Ascending aorta (tissue), 2 donors: Measurements from ENCODE around the gene SPEF2. TPM values are rescaled to one million over a fixed set of nuclear protein-coding genes. Genes with fewer than 3 reads are reported as not detected.
"Not testable (repeated sequence)": the region's sequence is repeated elsewhere in the genome, so short reads cannot be mapped to it uniquely, and the experiment has no call there.

Source experiments
- DNase-seq, 2 donors: peaks; one replicate each; pipeline ENCODE4 v3.0.0-alpha.2; 2019; ENCODE audit warnings: low spot score in 2 of 2
- H3K27ac ChIP-seq, 2 donors: fragments of 200-600 bp; sonication (generic); one replicate each; pipeline ENCODE4 v1.5.1; 2016 to 2017; ENCODE audit warnings: mild to moderate bottlenecking in 1 of 2
- H3K27me3 ChIP-seq: fragments of 200-600 bp; sonication (generic); one replicate; pipeline ENCODE4 v1.5.1; 2017
- H3K36me3 ChIP-seq, 2 donors: fragments of 200-600 bp; sonication (generic); one replicate each; pipeline ENCODE4 v1.5.1; 2016
- H3K4me1 ChIP-seq, 2 donors: fragments of 200-600 bp; sonication (generic); one replicate each; pipeline ENCODE4 v1.5.1; 2016 to 2017; ENCODE audit warnings: mild to moderate bottlenecking in 1 of 2
- H3K4me3 ChIP-seq, 2 donors: fragments of 200-600 bp; sonication (generic); one replicate each; pipeline ENCODE4 v1.5.1; 2016 to 2017; ENCODE audit warnings: mild to moderate bottlenecking in 1 of 2
- H3K9me3 ChIP-seq, 2 donors: fragments of 200-600 bp; sonication (generic); one replicate each; pipeline ENCODE4 v1.5.1; 2016
- intact Hi-C: fragments of 100-400 bp; cut with DNase I; formaldehyde crosslinking; loops from one replicate; pipeline ENCODE4 v1.15.1; 2023
- total RNA-seq: library from RNA; depleted of rRNA; stranded (reverse); fragments of >200 nt; gene quantifications from one replicate; pipeline ENCODE4 v1.1.0, GENCODE V29; 2016
- TF ChIP-seq, protein P1 (sequence below), 3 experiments: fragments of 200-600 bp in 2 of 3; fragments of 450-650 bp in 1 of 3; sonication (generic) in 2 of 3; IDR thresholded peaks; one replicate each; pipeline ENCODE4 v1.5.1; 2016 to 2019; ENCODE audit warnings: antibody characterized with exemption in 3 of 3, mild to moderate bottlenecking in 1 of 3, moderate library complexity in 1 of 3

Gene SPEF2
- total RNA-seq, 1 donor from 2014 or later, result 0.32 TPM

- Histone ChIP-seq H3K27ac (no peak overlapping the region), H3K36me3 (no peaks in the 10 kb centered on the region), H3K9me3 (no peaks in the 10 kb centered on the region), H3K4me1 (no peaks in the 10 kb centered on the region), H3K27me3 (no peaks in the 10 kb centered on the region), H3K4me3 (no peak overlapping the region)
- intact Hi-C loops, result no loop called here
- no peak for DNase-seq
- TF ChIP-seq, protein P1, sequence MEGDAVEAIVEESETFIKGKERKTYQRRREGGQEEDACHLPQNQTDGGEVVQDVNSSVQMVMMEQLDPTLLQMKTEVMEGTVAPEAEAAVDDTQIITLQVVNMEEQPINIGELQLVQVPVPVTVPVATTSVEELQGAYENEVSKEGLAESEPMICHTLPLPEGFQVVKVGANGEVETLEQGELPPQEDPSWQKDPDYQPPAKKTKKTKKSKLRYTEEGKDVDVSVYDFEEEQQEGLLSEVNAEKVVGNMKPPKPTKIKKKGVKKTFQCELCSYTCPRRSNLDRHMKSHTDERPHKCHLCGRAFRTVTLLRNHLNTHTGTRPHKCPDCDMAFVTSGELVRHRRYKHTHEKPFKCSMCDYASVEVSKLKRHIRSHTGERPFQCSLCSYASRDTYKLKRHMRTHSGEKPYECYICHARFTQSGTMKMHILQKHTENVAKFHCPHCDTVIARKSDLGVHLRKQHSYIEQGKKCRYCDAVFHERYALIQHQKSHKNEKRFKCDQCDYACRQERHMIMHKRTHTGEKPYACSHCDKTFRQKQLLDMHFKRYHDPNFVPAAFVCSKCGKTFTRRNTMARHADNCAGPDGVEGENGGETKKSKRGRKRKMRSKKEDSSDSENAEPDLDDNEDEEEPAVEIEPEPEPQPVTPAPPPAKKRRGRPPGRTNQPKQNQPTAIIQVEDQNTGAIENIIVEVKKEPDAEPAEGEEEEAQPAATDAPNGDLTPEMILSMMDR (IDR thresholded peaks at IDR 0.05), result no peak
Observed at GRCh38 chr5:35671541-35672295, 54.1 kb downstream of the SPEF2 start.

DNA sequence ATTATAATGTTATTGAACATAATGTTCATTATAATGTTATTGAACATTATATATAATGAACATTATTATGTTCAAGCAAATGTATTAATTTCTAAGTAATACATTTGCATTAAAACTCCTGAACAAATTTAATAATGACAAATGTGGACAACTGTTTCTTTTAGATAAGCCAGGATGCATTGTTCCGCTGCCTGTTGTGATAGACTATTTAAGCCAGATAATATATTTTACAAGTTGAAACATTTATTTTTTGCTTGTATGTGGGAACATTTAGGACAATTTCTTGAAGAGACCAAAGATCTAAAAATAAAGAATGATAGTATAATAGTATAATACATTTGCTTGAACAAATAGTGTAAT, 54.6 kb downstream of the SPEF2 start:
- H3K27me3 ChIP-seq, H3K4me1 ChIP-seq, H3K36me3 ChIP-seq, H3K9me3 ChIP-seq, H3K4me3 ChIP-seq, intact Hi-C loops, H3K27ac ChIP-seq, DNase-seq: not testable (repeated sequence)

DNA sequence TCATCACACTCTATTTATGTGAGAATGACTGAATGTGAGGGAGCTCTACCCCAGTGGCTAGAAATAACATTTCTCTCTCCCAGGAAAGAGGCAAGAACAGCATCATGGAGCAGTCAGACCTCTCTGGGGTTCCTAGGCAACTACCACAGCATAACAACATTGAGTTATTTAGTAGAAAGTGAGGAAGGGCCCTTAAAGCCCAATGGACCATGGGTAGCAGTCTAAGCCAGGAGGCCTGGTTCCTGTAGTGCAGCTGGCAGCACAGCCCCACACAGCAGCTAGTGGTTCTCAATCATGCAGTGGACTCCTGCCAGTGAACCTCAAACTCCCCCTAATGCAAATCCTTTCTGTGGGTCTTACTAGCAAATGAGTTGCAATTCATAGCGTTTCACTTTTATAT, 55.3 kb downstream of the SPEF2 start:
- H3K27me3 ChIP-seq, result no peaks in the 10 kb centered on the region
- H3K27ac ChIP-seq, result no peak overlapping the region
- no peaks in the 10 kb centered on the region for H3K4me1 ChIP-seq
- H3K36me3 ChIP-seq, result no peaks in the 10 kb centered on the region
- H3K9me3 ChIP-seq, result no peaks in the 10 kb centered on the region
- intact Hi-C loops, result no loop called here
- TF ChIP-seq, protein P1 (IDR thresholded peaks at IDR 0.05), result no peak
- DNase-seq, result no peak
- no peak overlapping the region for H3K4me3 ChIP-seq

DNA sequence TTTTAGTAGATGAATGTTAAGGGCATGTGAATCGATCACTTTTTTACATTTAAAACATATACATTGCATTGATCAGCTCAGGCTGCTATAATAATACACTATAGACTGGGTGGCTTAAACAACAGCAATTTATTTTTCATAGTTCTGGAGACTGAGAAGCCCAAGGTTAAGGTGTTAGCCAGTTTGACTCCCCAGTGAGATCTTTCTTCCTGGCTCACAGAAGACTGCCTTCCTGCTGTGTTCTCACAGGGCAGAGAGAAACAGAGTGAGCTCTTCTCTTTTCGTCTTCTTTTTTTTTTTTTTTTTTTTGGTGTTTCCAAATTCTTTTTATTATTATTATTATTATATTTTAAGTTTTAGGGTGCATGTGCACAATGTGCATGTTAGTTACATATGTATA, 56.4 kb downstream of the SPEF2 start:
- intact Hi-C loops, result no loop called here
- TF ChIP-seq, protein P1 (IDR thresholded peaks at IDR 0.05), result no peak
- H3K27ac ChIP-seq, result no peak overlapping the region
- no peaks in the 10 kb centered on the region for H3K9me3 ChIP-seq
- DNase-seq, result no peak
- no peaks in the 10 kb centered on the region for H3K4me1 ChIP-seq
- H3K27me3 ChIP-seq, result no peaks in the 10 kb centered on the region
- no peaks in the 10 kb centered on the region for H3K36me3 ChIP-seq
- H3K4me3 ChIP-seq, result no peak overlapping the region

GRCh38 chr5:35675392-35675791, 57.7 kb downstream of the SPEF2 start:
- Histone ChIP-seq H3K4me1 (no peaks in the 10 kb centered on the region), H3K9me3 (no peaks in the 10 kb centered on the region), H3K4me3 (no peak overlapping the region), H3K36me3 (no peaks in the 10 kb centered on the region), H3K27ac (no peak overlapping the region), H3K27me3 (no peaks in the 10 kb centered on the region)
- intact Hi-C loops, result no loop called here
- no peak for DNase-seq
- TF ChIP-seq, protein P1 (IDR thresholded peaks at IDR 0.05), result no peak

GRCh38 chr5:35677878-35678277, 60.2 kb downstream of the SPEF2 start:
- TF ChIP-seq, protein P1 (IDR thresholded peaks at IDR 0.05), result no peak
- Histone ChIP-seq H3K4me1 (no peaks in the 10 kb centered on the region), H3K27ac (no peak overlapping the region), H3K4me3 (no peak overlapping the region), H3K27me3 (no peaks in the 10 kb centered on the region), H3K36me3 (no peaks in the 10 kb centered on the region), H3K9me3 (no peaks in the 10 kb centered on the region)
- intact Hi-C loops, result no loop called here
- no peak for DNase-seq
